ENCODE results near the gene OSBPL3.

OSBPL3 gene

GRCh38 chr7:24754906-24755506, 225.0 kb downstream of the OSBPL3 start:
- no peak for DNase-seq

GRCh38 chr7:24752073-24752800, 227.7 kb downstream of the OSBPL3 start:
- DNase-seq = no peak

GRCh38 chr7:24751484-24751883, 228.5 kb downstream of the OSBPL3 start:
- DNase-seq = no peak

- no peak for DNase-seq
Measured at GRCh38 chr7:24750441-24751055, 229.4 kb downstream of the OSBPL3 start.

GRCh38 chr7:24748521-24748920, 231.5 kb downstream of the OSBPL3 start:
- DNase-seq = no peak
